LHCN-M2 (cell line): ENCODE results near the gene HUNK. TPM values are rescaled to one million over a fixed set of nuclear protein-coding genes. Genes with fewer than 3 reads are reported as not detected.

Experiments
- DNase-seq: peaks from one replicate; pipeline ENCODE4 v3.0.0-alpha.2; 2012; ENCODE audit warnings: low read depth
- total RNA-seq: library from RNA; depleted of rRNA; stranded (reverse); fragments of >200 nt; gene quantifications from 2 replicates; pipeline ENCODE4 v1.2.3, GENCODE V29; 2014; rRNA removed

HUNK gene
- total RNA-seq, 1 experiment from 2014 or later: not detected

- DNase-seq: no peak
Observed at GRCh38 chr21:32044205-32045180, 171.7 kb downstream of the HUNK start.

GRCh38 chr21:32046191-32046590, 173.4 kb downstream of the HUNK start:
- DNase-seq: no peak

GRCh38 chr21:32048353-32048752, 175.5 kb downstream of the HUNK start:
- no peak for DNase-seq

Other genes with a start within 250 kb of the HUNK start
- gene SOD1, start 213.3 kb upstream of the HUNK start, total RNA-seq: 168 and 213 TPM in 2 replicates
- 5.8 and 7.1 TPM in 2 replicates for gene SCAF4, start 140.9 kb upstream of the HUNK start, total RNA-seq